PFSK-1 (cell line): ENCODE measurements around the gene NFAM1.

Source experiments
- FOXP2 ChIP-seq: optimal IDR thresholded peaks from 2 replicates; pipeline ENCODE3; 2011; ENCODE audit warnings: borderline replicate concordance, control low read depth, inconsistent platforms; ENCODE audit not compliant: insufficient read depth; ENCODE audit errors: extremely low read length, extremely low read depth
- POLR2AphosphoS5 ChIP-seq: IDR thresholded peaks from 2 replicates; pipeline ENCODE4 v1.6.1; 2012; ENCODE audit warnings: low read depth, mild to moderate bottlenecking, control low read depth, low read length, moderate library complexity
- REST ChIP-seq, 2 experiments: IDR thresholded peaks; 2 replicates each; pipeline versions ENCODE4 v1.6.1 to v1.8.0; 2011 to 2012; ENCODE audit warnings: low read depth in 2 of 2, low read length in 2 of 2, control low read depth in 1 of 2, inconsistent platforms in 1 of 2, mild to moderate bottlenecking in 1 of 2, moderate library complexity in 1 of 2; ENCODE audit not compliant: insufficient read depth in 1 of 2
- SIN3A ChIP-seq: IDR thresholded peaks from 2 replicates; pipeline ENCODE4 v1.6.1; 2012; ENCODE audit warnings: mild to moderate bottlenecking, low read length, moderate library complexity, borderline replicate concordance; ENCODE audit not compliant: insufficient read depth
- TAF1 ChIP-seq: IDR thresholded peaks from 2 replicates; pipeline ENCODE4 v1.6.1; 2012; ENCODE audit warnings: low read length, control low read depth, borderline replicate concordance; ENCODE audit not compliant: insufficient read depth

GRCh38 chr22:42364604-42365110, 67.5 kb downstream of the NFAM1 start:
- TF ChIP-seq REST (IDR thresholded peaks at IDR 0.05; ENCODE audit: insufficient read depth in 1 of 2, low read depth in 2 of 2, low read length in 2 of 2) (no peak), POLR2AphosphoS5 (no peak), TAF1 (no peak), SIN3A (no peak), FOXP2 (no peak)
